ENCODE data around the gene TMEM248. TPM values are rescaled to one million over a fixed set of nuclear protein-coding genes. Genes with fewer than 3 reads are reported as not detected.
"Not testable (repeated sequence)": the region's sequence is repeated elsewhere in the genome, so short reads cannot be mapped to it uniquely, and the experiment has no call there.

The TMEM248 gene
- total RNA-seq, 2 experiments from 2014 or later = 80.0 to 91.4 TPM

- H3K27me3 Mint-ChIP-seq (ENCODE audit: low read depth); CTCF ChIA-PET; H3K27ac Mint-ChIP-seq; H3K36me3 Mint-ChIP-seq (ENCODE audit: low read depth); H3K9me3 Mint-ChIP-seq (ENCODE audit: insufficient read depth); POLR2A ChIA-PET; ATAC-seq; DNase-seq; H3K4me1 Mint-ChIP-seq (ENCODE audit: low read depth); H3K4me3 Mint-ChIP-seq: not testable (repeated sequence)
Measured at GRCh38 chr7:66911191-66911590, 9.8 kb upstream of the TMEM248 start.

- Mint-ChIP-seq H3K27ac (no peak overlapping the region), H3K9me3 (ENCODE audit: insufficient read depth) (no peaks in the 10 kb centered on the region), H3K4me1 (ENCODE audit: low read depth) (no peaks in the 10 kb centered on the region), H3K27me3 (ENCODE audit: low read depth) (no peaks in the 10 kb centered on the region), H3K36me3 (ENCODE audit: low read depth) (no peaks in the 10 kb centered on the region), H3K4me3 (no peak overlapping the region)
- ChIA-PET POLR2A (no interaction called here), CTCF (no interaction called here)
- ATAC-seq (no peak), DNase-seq (no peak)
Measured at GRCh38 chr7:66912195-66912594, 8.8 kb upstream of the TMEM248 start.

DNA sequence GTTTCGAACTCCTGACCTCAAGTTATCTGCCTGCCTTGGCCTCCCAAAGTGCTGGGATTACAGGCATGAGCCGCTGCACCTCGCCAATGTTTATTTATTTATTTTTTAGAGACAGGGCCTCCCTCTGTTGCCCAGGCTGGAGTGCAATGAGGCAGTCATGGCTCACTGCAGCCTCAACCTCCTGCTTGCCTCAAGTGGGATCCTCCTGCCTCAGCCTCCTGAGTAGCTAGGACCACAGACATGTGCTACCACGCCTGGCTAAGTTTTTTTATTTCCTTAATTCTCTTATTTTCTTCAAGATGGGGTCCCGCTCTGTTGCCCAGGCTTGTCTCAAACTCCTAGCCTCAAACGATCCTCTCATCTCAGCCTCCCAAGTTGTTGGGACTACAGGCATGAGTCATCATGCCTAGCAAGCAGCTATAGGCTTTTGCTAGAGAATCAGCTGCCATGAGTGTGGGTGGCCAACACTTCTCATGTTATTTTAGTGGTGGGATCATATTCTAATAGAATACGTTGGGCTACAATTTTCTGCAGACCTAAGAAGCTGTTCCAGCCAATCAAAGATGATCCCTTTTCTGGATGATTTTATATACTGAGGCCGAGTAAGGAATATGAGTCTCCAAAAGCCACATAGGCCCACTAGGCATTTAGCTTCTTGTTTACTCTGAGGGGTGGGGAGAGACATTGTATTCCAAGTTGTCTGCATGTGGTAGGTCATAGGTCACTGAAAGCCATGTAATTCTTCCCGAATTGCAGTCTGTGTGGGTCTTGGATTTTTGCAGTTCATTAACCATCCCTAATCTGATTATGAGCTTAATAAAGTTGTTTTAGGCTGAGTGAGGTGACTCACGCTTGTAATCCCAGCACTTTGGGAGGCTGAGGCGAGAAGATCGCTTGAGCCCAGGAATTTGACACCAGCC, 7.6 kb upstream of the TMEM248 start:
- H3K4me1 Mint-ChIP-seq (ENCODE audit: low read depth) = no peaks in the 10 kb centered on the region
- ATAC-seq (no peak), DNase-seq (no peak)
- H3K27ac Mint-ChIP-seq = no peak overlapping the region
- ChIA-PET CTCF (no interaction called here), POLR2A (no interaction called here)
- no peaks in the 10 kb centered on the region for H3K27me3 Mint-ChIP-seq (ENCODE audit: low read depth)
- no peaks in the 10 kb centered on the region for H3K9me3 Mint-ChIP-seq (ENCODE audit: insufficient read depth)
- H3K36me3 Mint-ChIP-seq (ENCODE audit: low read depth) = no peaks in the 10 kb centered on the region
- H3K4me3 Mint-ChIP-seq = no peak overlapping the region

DNA sequence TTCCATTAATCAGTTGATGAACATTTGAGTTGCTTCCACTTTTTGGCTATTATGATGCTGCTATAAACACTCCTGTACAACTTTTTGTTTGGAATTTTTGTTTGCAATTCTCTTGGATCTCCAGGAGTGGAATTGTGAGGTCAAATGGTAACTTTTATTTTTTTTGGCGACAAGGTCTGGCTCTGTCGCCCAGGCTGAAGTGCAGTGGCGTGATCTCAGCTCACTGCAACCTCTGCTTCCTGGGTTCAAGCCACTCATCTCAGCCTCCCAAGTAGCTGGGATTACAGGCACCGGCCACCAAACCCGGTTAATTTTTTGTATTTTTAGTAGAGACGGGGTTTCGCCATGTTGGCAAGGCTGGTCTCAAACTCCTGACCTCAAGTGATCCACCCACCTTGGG, 3.1 kb upstream of the TMEM248 start:
- H3K27ac Mint-ChIP-seq; H3K9me3 Mint-ChIP-seq (ENCODE audit: insufficient read depth); ATAC-seq; H3K27me3 Mint-ChIP-seq (ENCODE audit: low read depth); H3K4me3 Mint-ChIP-seq; DNase-seq; CTCF ChIA-PET; POLR2A ChIA-PET: not testable (repeated sequence)
- Mint-ChIP-seq H3K4me1 (ENCODE audit: low read depth) (peaks cover 17% of the 10 kb centered on the region), H3K36me3 (ENCODE audit: low read depth) (peaks cover 13% of the 10 kb centered on the region)

GRCh38 chr7:66919304-66919703, 1.7 kb upstream of the TMEM248 start:
- DNase-seq (no peak), ATAC-seq (no peak)
- H3K4me3 Mint-ChIP-seq = no peak overlapping the region
- H3K36me3 Mint-ChIP-seq (ENCODE audit: low read depth) = peaks cover 23% of the 10 kb centered on the region
- peaks cover 28% of the 10 kb centered on the region for H3K4me1 Mint-ChIP-seq (ENCODE audit: low read depth)
- no peaks in the 10 kb centered on the region for H3K9me3 Mint-ChIP-seq (ENCODE audit: insufficient read depth)
- no peak overlapping the region for H3K27ac Mint-ChIP-seq
- H3K27me3 Mint-ChIP-seq (ENCODE audit: low read depth) = no peaks in the 10 kb centered on the region
- CTCF ChIA-PET = interaction anchor here (0.7 kb wide), 1 partner anchor 12 kb away, joined by 3 read pairs; no protein-coding TSS in a partner anchor
- POLR2A ChIA-PET = no interaction called here

DNA sequence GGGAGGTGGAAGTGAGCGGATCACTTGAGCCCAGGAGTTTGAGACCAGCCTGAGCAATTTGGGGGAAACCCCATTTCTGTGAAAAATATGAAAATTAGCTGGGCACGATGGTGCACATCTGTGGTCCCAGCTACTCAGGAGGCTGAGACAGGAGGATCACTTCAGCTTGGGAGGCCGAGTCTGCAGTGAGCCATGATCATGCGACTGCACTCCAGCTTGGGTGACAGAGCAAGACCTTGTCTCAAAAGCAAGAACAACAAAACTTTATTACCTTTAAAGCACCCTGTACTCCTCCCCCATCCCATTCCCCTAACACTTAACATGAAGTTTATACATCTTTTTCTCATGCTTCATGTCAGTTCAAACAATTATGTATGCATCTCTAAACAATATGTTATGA, 1.3 kb upstream of the TMEM248 start:
- POLR2A ChIA-PET = interaction anchor here (0.6 to 3.1 kb wide), 2 partner anchors 17 to 75 kb away, joined by 3 to 30 read pairs; no protein-coding TSS in a partner anchor

DNA sequence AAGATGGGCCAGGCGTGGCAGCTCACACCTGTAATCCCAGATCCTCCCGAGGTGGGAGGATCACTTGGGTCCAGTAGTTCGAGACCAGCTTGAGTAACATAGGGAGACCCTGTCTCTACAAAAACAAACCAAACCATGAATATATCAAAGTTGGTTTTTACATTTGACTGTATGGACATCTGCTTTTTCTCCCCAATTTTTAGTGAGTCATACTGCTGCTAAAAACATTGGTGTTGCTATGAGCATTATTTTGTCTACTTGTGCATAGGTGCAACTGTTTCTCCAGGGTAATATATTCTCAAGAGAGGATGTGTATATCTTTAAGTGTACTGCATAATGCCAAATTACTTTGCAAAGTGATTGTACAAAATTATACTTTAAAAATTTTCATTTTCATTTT, 769 bp upstream of the TMEM248 start:
- ATAC-seq = no peak
- ChIA-PET CTCF (no interaction called here), POLR2A (interaction anchor here (0.6 to 3.1 kb wide), 3 partner anchors 17 to 76 kb away, joined by 3 to 30 read pairs (median 3); no protein-coding TSS in a partner anchor)
- H3K4me3 Mint-ChIP-seq = peak overlapping the region; percentile 49
- peaks cover 28% of the 10 kb centered on the region for H3K4me1 Mint-ChIP-seq (ENCODE audit: low read depth)
- DNase-seq = no peak
- H3K9me3 Mint-ChIP-seq (ENCODE audit: insufficient read depth) = no peaks in the 10 kb centered on the region
- H3K36me3 Mint-ChIP-seq (ENCODE audit: low read depth) = peaks cover 26% of the 10 kb centered on the region
- peak overlapping the region; percentile 55 for H3K27ac Mint-ChIP-seq
- H3K27me3 Mint-ChIP-seq (ENCODE audit: low read depth) = no peaks in the 10 kb centered on the region

More for the DNA sequence above, 1.3 kb upstream of the TMEM248 start:
- Mint-ChIP-seq H3K4me1 (ENCODE audit: low read depth) (peaks cover 28% of the 10 kb centered on the region), H3K4me3 (peak overlapping the region; percentile 49), H3K36me3 (ENCODE audit: low read depth) (peaks cover 23% of the 10 kb centered on the region), H3K9me3 (ENCODE audit: insufficient read depth) (no peaks in the 10 kb centered on the region), H3K27ac (peak overlapping the region; percentile 55), H3K27me3 (ENCODE audit: low read depth) (no peaks in the 10 kb centered on the region)
- ATAC-seq (no peak), DNase-seq (no peak)
- CTCF ChIA-PET = interaction anchor here (0.7 kb wide), 1 partner anchor 12 kb away, joined by 3 read pairs; no protein-coding TSS in a partner anchor

DNA sequence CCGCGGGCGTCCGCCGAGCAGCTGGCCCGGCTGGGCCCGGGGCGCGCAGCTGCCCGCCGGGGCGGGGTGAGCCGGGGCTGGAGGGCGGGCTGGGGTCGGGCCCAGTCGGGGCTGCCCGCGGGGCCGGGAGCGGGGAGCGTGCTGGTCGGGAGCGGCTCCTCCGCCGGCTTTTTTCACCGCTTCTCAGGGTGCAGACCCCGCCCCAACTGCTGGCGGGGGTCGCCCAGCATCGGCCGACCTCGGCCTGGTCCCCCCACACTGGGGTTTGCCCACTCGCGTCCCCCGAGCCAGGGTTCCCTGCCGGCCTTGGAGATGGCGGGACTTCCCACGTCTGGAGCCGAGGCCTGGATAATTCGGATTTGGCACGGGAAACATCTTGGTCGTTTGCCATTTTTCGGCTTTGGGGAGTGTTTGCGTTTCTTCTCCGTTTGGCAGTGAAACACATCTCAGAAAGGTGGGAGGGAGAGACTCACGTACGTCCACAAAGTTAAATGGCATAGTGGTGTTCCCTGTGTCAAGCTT, 432 bp downstream of the TMEM248 start:
- CTCF ChIA-PET = interaction anchor here (1.1 kb wide), 1 partner anchor 77 kb away, joined by 5 read pairs; no protein-coding TSS in a partner anchor
- POLR2A ChIA-PET = interaction anchor here (0.6 to 3.1 kb wide), 8 partner anchors 9 to 429 kb away, joined by 3 to 30 read pairs (median 4); partner anchors contain the start of gene SBDS
- Mint-ChIP-seq H3K27ac (peak overlapping the region; percentile 96), H3K4me3 (peak overlapping the region; percentile 96), H3K9me3 (ENCODE audit: insufficient read depth) (no peaks in the 10 kb centered on the region), H3K36me3 (ENCODE audit: low read depth) (peaks cover 33% of the 10 kb centered on the region), H3K4me1 (ENCODE audit: low read depth) (peaks cover 33% of the 10 kb centered on the region), H3K27me3 (ENCODE audit: low read depth) (no peaks in the 10 kb centered on the region)
- peak; percentile 30 for DNase-seq
- ATAC-seq = no peak

- Mint-ChIP-seq H3K36me3 (ENCODE audit: low read depth) (peaks cover 38% of the 10 kb centered on the region), H3K27me3 (ENCODE audit: low read depth) (no peaks in the 10 kb centered on the region), H3K4me1 (ENCODE audit: low read depth) (peaks cover 34% of the 10 kb centered on the region), H3K9me3 (ENCODE audit: insufficient read depth) (no peaks in the 10 kb centered on the region), H3K4me3 (peak overlapping the region; percentile 96), H3K27ac (peak overlapping the region; percentile 96)
- ChIA-PET POLR2A (interaction anchor here (1.0 to 3.1 kb wide), 6 partner anchors 11 to 429 kb away, joined by 3 to 30 read pairs (median 4); partner anchors contain the start of gene SBDS), CTCF (interaction anchor here (1.1 kb wide), 1 partner anchor 78 kb away, joined by 5 read pairs; no protein-coding TSS in a partner anchor)
- ATAC-seq = peak; percentile 34
- peak; percentile 53 for DNase-seq
Measured at GRCh38 chr7:66921918-66922486, 977 bp downstream of the TMEM248 start.

DNA sequence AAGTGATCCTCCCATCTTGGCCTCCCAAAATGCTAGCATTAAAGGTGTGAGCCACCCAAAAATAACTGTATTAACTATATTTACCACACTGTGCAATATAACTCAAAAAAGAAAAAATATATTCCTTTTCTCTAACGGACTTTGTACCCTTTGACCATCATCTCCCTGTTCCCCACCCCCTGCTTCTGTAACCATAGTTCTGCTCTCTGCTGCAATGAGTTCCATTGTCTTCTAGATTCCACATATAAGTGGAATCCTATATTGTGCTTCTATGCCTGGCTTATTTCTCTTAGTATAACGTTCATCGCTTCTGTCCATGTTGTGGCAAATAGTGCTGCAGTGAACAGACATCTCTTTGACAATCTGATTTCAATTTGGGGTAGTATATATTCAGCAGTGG, 4.2 kb downstream of the TMEM248 start:
- DNase-seq (no peak), ATAC-seq (no peak)
- no peak overlapping the region for H3K4me3 Mint-ChIP-seq
- POLR2A ChIA-PET = no interaction called here
- H3K27ac Mint-ChIP-seq = no peak overlapping the region
- H3K4me1 Mint-ChIP-seq (ENCODE audit: low read depth) = peaks cover 40% of the 10 kb centered on the region
- H3K36me3 Mint-ChIP-seq (ENCODE audit: low read depth) = peaks cover 61% of the 10 kb centered on the region
- H3K27me3 Mint-ChIP-seq (ENCODE audit: low read depth) = no peaks in the 10 kb centered on the region
- H3K9me3 Mint-ChIP-seq (ENCODE audit: insufficient read depth) = no peaks in the 10 kb centered on the region
- CTCF ChIA-PET = no interaction called here

DNA sequence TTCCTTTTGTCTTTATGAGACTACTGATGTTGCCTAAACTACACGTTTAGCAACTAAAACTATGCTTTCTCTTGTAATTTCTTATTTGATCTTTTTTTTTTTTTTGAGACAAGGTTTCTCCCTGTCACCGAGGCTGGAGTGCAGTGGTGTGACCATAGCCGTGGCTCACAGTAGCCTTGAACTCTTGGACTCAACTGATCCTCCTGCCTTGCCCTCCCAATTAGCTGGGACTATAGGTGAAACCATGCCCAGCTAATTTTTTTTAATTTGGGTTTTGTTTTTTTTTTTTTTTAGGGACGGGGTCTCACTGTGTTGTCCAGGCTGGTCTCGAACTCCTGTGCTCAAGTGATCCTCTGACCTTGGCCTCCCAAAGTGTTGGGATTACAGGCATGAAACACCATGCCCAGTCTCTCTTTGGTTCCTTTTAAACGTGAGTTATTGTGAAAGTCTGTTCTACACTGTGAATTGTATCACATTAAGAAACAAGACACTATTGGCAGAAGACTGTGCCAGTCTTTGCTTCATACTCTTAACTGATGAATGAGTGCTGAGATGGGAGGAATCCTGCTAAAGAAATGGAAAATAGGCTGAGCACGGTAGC, 6.4 kb downstream of the TMEM248 start:
- peaks cover 49% of the 10 kb centered on the region for H3K36me3 Mint-ChIP-seq (ENCODE audit: low read depth)
- H3K4me3 Mint-ChIP-seq = no peak overlapping the region

More for the DNA sequence above, 6.4 kb downstream of the TMEM248 start:
- POLR2A ChIA-PET = interaction anchor here (0.6 kb wide), 1 partner anchor 100 kb away, joined by 3 read pairs; no protein-coding TSS in a partner anchor
- no peaks in the 10 kb centered on the region for H3K27me3 Mint-ChIP-seq (ENCODE audit: low read depth)
- DNase-seq (no peak), ATAC-seq (no peak)
- H3K4me1 Mint-ChIP-seq (ENCODE audit: low read depth) = peaks cover 38% of the 10 kb centered on the region
- no peak overlapping the region for H3K27ac Mint-ChIP-seq
- CTCF ChIA-PET = no interaction called here
- H3K9me3 Mint-ChIP-seq (ENCODE audit: insufficient read depth) = no peaks in the 10 kb centered on the region
